ENCODE results near the gene FAM13A.

The FAM13A gene

DNA sequence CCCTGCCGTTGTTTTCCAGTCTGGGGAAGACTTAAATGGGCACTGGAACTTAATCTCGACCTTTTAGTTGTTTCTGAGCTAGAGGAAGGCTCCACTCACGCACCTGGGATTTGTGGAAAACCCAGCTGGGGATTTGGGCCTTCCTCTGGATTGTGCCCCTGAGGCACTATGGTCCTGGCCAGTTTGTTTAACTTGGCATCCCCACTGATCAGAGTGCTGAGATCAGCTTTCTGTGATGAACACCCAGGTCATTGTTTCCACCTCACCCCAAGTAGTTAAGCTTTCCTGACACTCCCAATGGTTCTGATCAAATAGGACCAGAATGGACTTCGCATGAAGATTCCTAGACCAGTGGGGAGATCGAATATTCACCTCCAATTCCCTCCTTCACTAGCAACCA, 338.9 kb downstream of the FAM13A start:
- Histone ChIP-seq H3K4me3 (ENCODE audit: insufficient read depth, low read depth, low read length, poor library complexity, severe bottlenecking) (no peak overlapping the region), H3K9me3 (ENCODE audit: control insufficient read depth, low read length) (peaks cover 2% of the 10 kb centered on the region), H3K27me3 (replicated peaks; ENCODE audit: control insufficient read depth, insufficient read depth, low read length, poor library complexity, severe bottlenecking) (no peaks in the 10 kb centered on the region), H3K4me1 (ENCODE audit: control insufficient read depth, insufficient read depth, low read length, poor library complexity, severe bottlenecking) (no peaks in the 10 kb centered on the region), H3K27ac (ENCODE audit: insufficient read depth, low read length, poor library complexity, severe bottlenecking) (no peak overlapping the region), H3K36me3 (ENCODE audit: control insufficient read depth, insufficient read depth, low read length) (peaks cover 53% of the 10 kb centered on the region)
- DNase-seq, result no peak

GRCh38 chr4:88713782-88714181, 343.2 kb downstream of the FAM13A start:
- Histone ChIP-seq H3K27ac (ENCODE audit: insufficient read depth, low read length, poor library complexity, severe bottlenecking) (no peak overlapping the region), H3K27me3 (replicated peaks; ENCODE audit: control insufficient read depth, insufficient read depth, low read length, poor library complexity, severe bottlenecking) (no peaks in the 10 kb centered on the region), H3K4me1 (ENCODE audit: control insufficient read depth, insufficient read depth, low read length, poor library complexity, severe bottlenecking) (no peaks in the 10 kb centered on the region), H3K4me3 (ENCODE audit: insufficient read depth, low read depth, low read length, poor library complexity, severe bottlenecking) (no peak overlapping the region), H3K9me3 (ENCODE audit: control insufficient read depth, low read length) (peaks cover 2% of the 10 kb centered on the region), H3K36me3 (ENCODE audit: control insufficient read depth, insufficient read depth, low read length) (peaks cover 54% of the 10 kb centered on the region)
- DNase-seq, result no peak

- no peaks in the 10 kb centered on the region for H3K9me3 ChIP-seq (ENCODE audit: control insufficient read depth, low read length)
- no peaks in the 10 kb centered on the region for H3K27me3 ChIP-seq (replicated peaks; ENCODE audit: control insufficient read depth, insufficient read depth, low read length, poor library complexity, severe bottlenecking)
- H3K36me3 ChIP-seq (ENCODE audit: control insufficient read depth, insufficient read depth, low read length), result peaks cover 53% of the 10 kb centered on the region
- no peak for DNase-seq
- H3K4me1 ChIP-seq (ENCODE audit: control insufficient read depth, insufficient read depth, low read length, poor library complexity, severe bottlenecking), result no peaks in the 10 kb centered on the region
- H3K4me3 ChIP-seq (ENCODE audit: insufficient read depth, low read depth, low read length, poor library complexity, severe bottlenecking), result no peak overlapping the region
- H3K27ac ChIP-seq (ENCODE audit: insufficient read depth, low read length, poor library complexity, severe bottlenecking), result no peak overlapping the region
Measured at GRCh38 chr4:88709989-88710388, 347.0 kb downstream of the FAM13A start.

DNA sequence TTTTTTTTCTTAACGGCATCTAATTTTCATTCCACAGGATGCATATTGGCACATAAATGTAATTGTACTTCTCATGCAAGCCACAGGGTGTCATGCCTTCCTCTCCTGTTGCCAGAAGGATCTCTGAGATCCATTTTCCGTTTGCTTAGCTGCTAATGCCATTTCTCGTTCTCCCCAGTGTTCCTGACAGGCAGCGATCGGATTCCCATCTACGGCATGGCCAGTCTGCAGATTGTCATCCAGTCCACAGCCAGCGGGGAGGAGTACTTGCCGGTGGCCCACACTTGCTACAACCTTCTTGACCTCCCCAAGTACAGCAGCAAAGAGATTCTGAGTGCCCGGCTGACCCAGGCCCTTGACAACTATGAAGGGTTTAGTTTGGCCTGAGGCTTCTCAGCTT, 350.4 kb downstream of the FAM13A start:
- Histone ChIP-seq H3K36me3 (ENCODE audit: control insufficient read depth, insufficient read depth, low read length) (peaks cover 64% of the 10 kb centered on the region), H3K4me1 (ENCODE audit: control insufficient read depth, insufficient read depth, low read length, poor library complexity, severe bottlenecking) (no peaks in the 10 kb centered on the region), H3K27me3 (replicated peaks; ENCODE audit: control insufficient read depth, insufficient read depth, low read length, poor library complexity, severe bottlenecking) (no peaks in the 10 kb centered on the region), H3K4me3 (ENCODE audit: insufficient read depth, low read depth, low read length, poor library complexity, severe bottlenecking) (no peak overlapping the region), H3K9me3 (ENCODE audit: control insufficient read depth, low read length) (no peaks in the 10 kb centered on the region), H3K27ac (ENCODE audit: insufficient read depth, low read length, poor library complexity, severe bottlenecking) (no peak overlapping the region)
- DNase-seq, result no peak

- H3K9me3 ChIP-seq (ENCODE audit: control insufficient read depth, low read length), result no peaks in the 10 kb centered on the region
- H3K4me1 ChIP-seq (ENCODE audit: control insufficient read depth, insufficient read depth, low read length, poor library complexity, severe bottlenecking), result no peaks in the 10 kb centered on the region
- no peak overlapping the region for H3K27ac ChIP-seq (ENCODE audit: insufficient read depth, low read length, poor library complexity, severe bottlenecking)
- H3K4me3 ChIP-seq (ENCODE audit: insufficient read depth, low read depth, low read length, poor library complexity, severe bottlenecking), result no peak overlapping the region
- H3K36me3 ChIP-seq (ENCODE audit: control insufficient read depth, insufficient read depth, low read length), result peaks cover 62% of the 10 kb centered on the region
- no peaks in the 10 kb centered on the region for H3K27me3 ChIP-seq (replicated peaks; ENCODE audit: control insufficient read depth, insufficient read depth, low read length, poor library complexity, severe bottlenecking)
- no peak for DNase-seq
Measured at GRCh38 chr4:88705805-88706492, 351.0 kb downstream of the FAM13A start.

DNA sequence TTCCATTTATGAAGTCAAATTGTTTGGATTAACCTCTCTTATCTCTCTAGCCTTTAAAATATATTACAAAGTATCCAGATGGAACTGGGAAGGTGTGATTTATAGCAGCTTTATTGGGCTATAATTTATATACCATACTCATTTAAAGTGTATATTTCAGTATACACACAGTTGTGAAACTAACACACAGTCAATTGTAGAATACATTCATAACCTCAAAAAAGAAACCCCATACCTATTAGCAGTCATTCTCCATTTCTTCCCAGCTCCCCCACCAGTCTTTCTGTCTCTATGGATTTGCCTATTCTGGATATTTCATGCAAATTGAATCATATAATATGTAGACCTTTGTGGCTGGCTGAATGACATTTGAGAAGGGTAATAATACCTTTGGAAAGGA, 351.8 kb downstream of the FAM13A start:
- Histone ChIP-seq H3K4me1 (ENCODE audit: control insufficient read depth, insufficient read depth, low read length, poor library complexity, severe bottlenecking) (no peaks in the 10 kb centered on the region), H3K36me3 (ENCODE audit: control insufficient read depth, insufficient read depth, low read length) (peaks cover 56% of the 10 kb centered on the region), H3K27me3 (replicated peaks; ENCODE audit: control insufficient read depth, insufficient read depth, low read length, poor library complexity, severe bottlenecking) (no peaks in the 10 kb centered on the region), H3K9me3 (ENCODE audit: control insufficient read depth, low read length) (no peaks in the 10 kb centered on the region), H3K27ac (ENCODE audit: insufficient read depth, low read length, poor library complexity, severe bottlenecking) (no peak overlapping the region), H3K4me3 (ENCODE audit: insufficient read depth, low read depth, low read length, poor library complexity, severe bottlenecking) (no peak overlapping the region)
- DNase-seq, result no peak

- Histone ChIP-seq H3K4me1 (ENCODE audit: control insufficient read depth, insufficient read depth, low read length, poor library complexity, severe bottlenecking) (no peaks in the 10 kb centered on the region), H3K27me3 (replicated peaks; ENCODE audit: control insufficient read depth, insufficient read depth, low read length, poor library complexity, severe bottlenecking) (no peaks in the 10 kb centered on the region), H3K9me3 (ENCODE audit: control insufficient read depth, low read length) (no peaks in the 10 kb centered on the region), H3K27ac (ENCODE audit: insufficient read depth, low read length, poor library complexity, severe bottlenecking) (no peak overlapping the region), H3K36me3 (ENCODE audit: control insufficient read depth, insufficient read depth, low read length) (peaks cover 46% of the 10 kb centered on the region), H3K4me3 (ENCODE audit: insufficient read depth, low read depth, low read length, poor library complexity, severe bottlenecking) (no peak overlapping the region)
- DNase-seq, result no peak
Measured at GRCh38 chr4:88702782-88703181, 354.2 kb downstream of the FAM13A start.

GRCh38 chr4:88698519-88698918, 358.5 kb downstream of the FAM13A start:
- Histone ChIP-seq H3K9me3 (ENCODE audit: control insufficient read depth, low read length) (no peaks in the 10 kb centered on the region), H3K36me3 (ENCODE audit: control insufficient read depth, insufficient read depth, low read length) (peaks cover 3% of the 10 kb centered on the region), H3K4me1 (ENCODE audit: control insufficient read depth, insufficient read depth, low read length, poor library complexity, severe bottlenecking) (no peaks in the 10 kb centered on the region), H3K27ac (ENCODE audit: insufficient read depth, low read length, poor library complexity, severe bottlenecking) (no peak overlapping the region), H3K27me3 (replicated peaks; ENCODE audit: control insufficient read depth, insufficient read depth, low read length, poor library complexity, severe bottlenecking) (no peaks in the 10 kb centered on the region), H3K4me3 (ENCODE audit: insufficient read depth, low read depth, low read length, poor library complexity, severe bottlenecking) (no peak overlapping the region)
- DNase-seq, result no peak

DNA sequence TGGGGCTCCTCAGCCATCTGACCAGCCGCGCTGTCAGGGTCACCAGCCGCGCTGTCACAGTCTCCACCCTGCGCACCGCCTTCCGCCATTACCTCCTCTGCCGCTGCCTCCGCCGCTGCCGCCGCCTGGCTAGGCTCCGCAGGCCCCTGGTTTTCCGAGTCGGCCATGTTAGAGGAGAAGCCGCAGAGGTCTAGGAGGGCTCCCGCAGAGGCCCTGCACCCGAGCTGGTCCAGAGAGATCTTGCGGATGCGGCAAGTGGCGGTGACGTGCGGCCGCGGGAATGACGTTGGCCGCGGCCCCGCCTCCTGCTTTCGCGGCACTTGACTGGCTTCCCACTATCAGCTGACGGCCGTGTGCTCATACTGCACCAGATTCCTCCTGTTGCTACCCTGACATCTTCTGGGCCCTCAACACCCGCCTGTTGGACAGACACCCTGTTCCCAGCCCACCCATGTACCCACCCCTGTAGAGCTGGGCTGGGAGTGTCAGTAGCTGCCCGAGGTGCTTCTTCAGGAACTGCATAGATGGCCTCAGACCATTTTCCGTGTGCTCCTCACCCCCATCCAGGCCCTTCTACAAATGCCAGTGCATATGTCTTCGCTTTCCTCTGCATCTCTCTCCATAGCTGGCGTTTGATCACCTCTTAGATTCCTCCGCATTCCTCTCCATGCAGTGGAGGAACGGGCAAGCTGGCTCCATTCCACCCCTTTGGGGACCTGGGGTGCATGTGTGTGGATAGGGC, 359.2 kb downstream of the FAM13A start, which contains the start of gene NAP1L5:
NAP1L5 (minus strand) TSS at position 242 of the 742 bp plus-strand sequence; CDS start at position 167, 75 bp downstream.
- Histone ChIP-seq H3K27me3 (replicated peaks; ENCODE audit: control insufficient read depth, insufficient read depth, low read length, poor library complexity, severe bottlenecking) (no peaks in the 10 kb centered on the region), H3K36me3 (ENCODE audit: control insufficient read depth, insufficient read depth, low read length) (peaks cover 2% of the 10 kb centered on the region), H3K27ac (ENCODE audit: insufficient read depth, low read length, poor library complexity, severe bottlenecking) (peak within 1 kb of the TSS; percentile 68), H3K9me3 (ENCODE audit: control insufficient read depth, low read length) (no peaks in the 10 kb centered on the region), H3K4me1 (ENCODE audit: control insufficient read depth, insufficient read depth, low read length, poor library complexity, severe bottlenecking) (no peaks in the 10 kb centered on the region), H3K4me3 (ENCODE audit: insufficient read depth, low read depth, low read length, poor library complexity, severe bottlenecking) (peak within 1 kb of the TSS; percentile 61)
- DNase-seq, result peak; percentile 65 to 69 (median 69)

DNA sequence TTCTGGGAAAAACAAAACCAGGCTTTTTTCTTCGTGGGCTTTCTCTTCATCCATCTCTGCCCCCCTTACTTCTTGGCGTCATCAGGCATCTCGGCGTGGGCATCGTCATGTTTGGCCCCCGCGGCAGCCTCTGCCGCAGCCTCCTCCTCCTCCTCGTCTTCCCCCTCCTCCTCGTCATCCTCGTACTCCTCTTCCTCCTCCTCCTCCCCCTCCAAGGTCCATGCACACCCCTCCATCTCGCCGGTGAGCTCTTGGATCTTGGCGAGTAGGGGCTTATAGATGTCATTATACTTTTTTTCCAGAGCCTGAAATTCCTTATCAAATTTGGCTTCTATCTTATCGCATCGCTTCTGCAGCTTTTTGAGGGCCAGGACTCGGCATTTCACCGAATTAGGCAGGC, 359.8 kb downstream of the FAM13A start:
- Histone ChIP-seq H3K27ac (ENCODE audit: insufficient read depth, low read length, poor library complexity, severe bottlenecking) (peak overlapping the region; percentile 68), H3K4me1 (ENCODE audit: control insufficient read depth, insufficient read depth, low read length, poor library complexity, severe bottlenecking) (no peaks in the 10 kb centered on the region), H3K4me3 (ENCODE audit: insufficient read depth, low read depth, low read length, poor library complexity, severe bottlenecking) (peak overlapping the region; percentile 61), H3K27me3 (replicated peaks; ENCODE audit: control insufficient read depth, insufficient read depth, low read length, poor library complexity, severe bottlenecking) (no peaks in the 10 kb centered on the region), H3K9me3 (ENCODE audit: control insufficient read depth, low read length) (no peaks in the 10 kb centered on the region), H3K36me3 (ENCODE audit: control insufficient read depth, insufficient read depth, low read length) (no peaks in the 10 kb centered on the region)
- DNase-seq, result peak in 1 of 3 donors; percentile 12
